ENCODE results near the gene PCSK5. TPM values are rescaled to one million over a fixed set of nuclear protein-coding genes. Genes with fewer than 3 reads are reported as not detected.
"Not testable (repeated sequence)": the region's sequence is repeated elsewhere in the genome, so short reads cannot be mapped to it uniquely, and the experiment has no call there.

PCSK5 gene
- total RNA-seq, 2 experiments from 2014 or later: 1.6 to 1.9 TPM

GRCh38 chr9:76037587-76038225 is 147.2 kb downstream of the PCSK5 start:
- CTCF ChIA-PET: no interaction called here
- POLR2A ChIA-PET: no interaction called here

GRCh38 chr9:76038431-76038830 is 148.0 kb downstream of the PCSK5 start:
- ChIA-PET CTCF (no interaction called here), POLR2A (no interaction called here)

GRCh38 chr9:76044266-76044819 is 153.9 kb downstream of the PCSK5 start:
- CTCF ChIA-PET: no interaction called here
- POLR2A ChIA-PET: no interaction called here

- POLR2A ChIA-PET: no interaction called here
Observed at GRCh38 chr9:76045221-76045620, 154.7 kb downstream of the PCSK5 start.

GRCh38 chr9:76049341-76049740 is 158.9 kb downstream of the PCSK5 start:
- CTCF ChIA-PET: no interaction called here
- POLR2A ChIA-PET: no interaction called here

More at GRCh38 chr9:76045221-76045620, 154.7 kb downstream of the PCSK5 start:
- CTCF ChIA-PET: no interaction called here

GRCh38 chr9:76067696-76068095 is 177.2 kb downstream of the PCSK5 start:
- POLR2A ChIA-PET: no interaction called here
- CTCF ChIA-PET: no interaction called here

- POLR2A ChIA-PET: no interaction called here
- CTCF ChIA-PET: interaction anchor here (0.6 kb wide), 1 partner anchor 1776 kb away, joined by 3 read pairs; no protein-coding TSS in a partner anchor
Observed at GRCh38 chr9:76077537-76077936, 187.1 kb downstream of the PCSK5 start.

GRCh38 chr9:76081281-76081680 is 190.8 kb downstream of the PCSK5 start:
- CTCF ChIA-PET, POLR2A ChIA-PET: not testable (repeated sequence)

- ChIA-PET POLR2A (no interaction called here), CTCF (no interaction called here)
Observed at GRCh38 chr9:76082057-76082456, 191.6 kb downstream of the PCSK5 start.

- ChIA-PET POLR2A (no interaction called here), CTCF (no interaction called here)
Observed at GRCh38 chr9:76085596-76085995, 195.1 kb downstream of the PCSK5 start.

GRCh38 chr9:76086539-76086938 is 196.1 kb downstream of the PCSK5 start:
- CTCF ChIA-PET: no interaction called here
- POLR2A ChIA-PET: no interaction called here

- CTCF ChIA-PET: no interaction called here
- POLR2A ChIA-PET: no interaction called here
Observed at GRCh38 chr9:76087976-76088375, 197.5 kb downstream of the PCSK5 start.

GRCh38 chr9:76090330-76090729 is 199.9 kb downstream of the PCSK5 start:
- CTCF ChIA-PET: no interaction called here
- POLR2A ChIA-PET: no interaction called here

- CTCF ChIA-PET: no interaction called here
- POLR2A ChIA-PET: no interaction called here
Observed at GRCh38 chr9:76090909-76091308, 200.4 kb downstream of the PCSK5 start.

GRCh38 chr9:76092572-76092971 is 202.1 kb downstream of the PCSK5 start:
- ChIA-PET POLR2A (no interaction called here), CTCF (no interaction called here)

- CTCF ChIA-PET: no interaction called here
- POLR2A ChIA-PET: no interaction called here
Observed at GRCh38 chr9:76095585-76095984, 205.1 kb downstream of the PCSK5 start.

- POLR2A ChIA-PET: no interaction called here
- CTCF ChIA-PET: no interaction called here
Observed at GRCh38 chr9:76099516-76099915, 209.0 kb downstream of the PCSK5 start.

GRCh38 chr9:76101075-76101474 is 210.6 kb downstream of the PCSK5 start:
- POLR2A ChIA-PET: no interaction called here
- CTCF ChIA-PET: no interaction called here

- ChIA-PET CTCF (no interaction called here), POLR2A (no interaction called here)
Observed at GRCh38 chr9:76101491-76101890, 211.0 kb downstream of the PCSK5 start.

GRCh38 chr9:76101947-76102346 is 211.5 kb downstream of the PCSK5 start:
- ChIA-PET CTCF (interaction anchor here (0.6 kb wide), 1 partner anchor 743 kb away, joined by 7 read pairs; no protein-coding TSS in a partner anchor), POLR2A (no interaction called here)

- CTCF ChIA-PET: no interaction called here
- POLR2A ChIA-PET: no interaction called here
Observed at GRCh38 chr9:76103531-76104315, 213.2 kb downstream of the PCSK5 start.

GRCh38 chr9:76107482-76107881 is 217.0 kb downstream of the PCSK5 start:
- ChIA-PET CTCF (no interaction called here), POLR2A (no interaction called here)
